HepG2 (cell line): ENCODE results near the gene HARS2. TPM values are rescaled to one million over a fixed set of nuclear protein-coding genes. Genes with fewer than 3 reads are reported as not detected.

ENCODE experiments used
- DMAP1 ChIP-seq: IDR thresholded peaks from 2 replicates; pipeline ENCODE4 v1.6.1; 2016
- FOSL2 ChIP-seq: sonication (generic); formaldehyde crosslinking; IDR thresholded peaks from 2 replicates; pipeline ENCODE4 v1.4.0; 2020; ENCODE audit warnings: missing genetic modification reagents
- GATAD2A ChIP-seq: IDR thresholded peaks from 2 replicates; pipeline ENCODE4 v1.6.1; 2016
- HDAC1 ChIP-seq: sonication (generic); formaldehyde crosslinking; IDR thresholded peaks from 2 replicates; pipeline ENCODE4 v1.5.1; 2020; ENCODE audit warnings: mild to moderate bottlenecking, missing genetic modification reagents
- ISL2 ChIP-seq: sonication (generic); formaldehyde crosslinking; IDR thresholded peaks from 2 replicates; pipeline ENCODE4 v1.5.0; 2020; ENCODE audit warnings: missing genetic modification reagents
- KLF16 ChIP-seq, 2 experiments: sonication (generic) in 1 of 2; formaldehyde crosslinking in 1 of 2; IDR thresholded peaks; 2 replicates each; pipeline versions ENCODE4 v1.6.1 to v1.8.0; 2016 to 2023; ENCODE audit warnings: missing genetic modification reagents in 2 of 2, missing compliant biosample characterization in 1 of 2
- KMT2A ChIP-seq: sonication (generic); formaldehyde crosslinking; IDR thresholded peaks from 2 replicates; pipeline ENCODE4 v1.4.0; 2020; ENCODE audit warnings: missing genetic modification reagents
- MED13 ChIP-seq: sonication (generic); formaldehyde crosslinking; IDR thresholded peaks from 2 replicates; pipeline ENCODE4 v1.5.0; 2020; ENCODE audit warnings: missing genetic modification reagents
- SMAD9 ChIP-seq: sonication (generic); formaldehyde crosslinking; IDR thresholded peaks from 2 replicates; pipeline ENCODE4 v1.5.1; 2020; ENCODE audit warnings: mild to moderate bottlenecking, missing genetic modification reagents
- XRCC5 ChIP-seq: fragments of 200-400 bp; formaldehyde crosslinking; optimal IDR thresholded peaks from 2 replicates; pipeline ENCODE3; 2017; ENCODE audit warnings: mild to moderate bottlenecking, low read length
- ZBTB38 ChIP-seq: sonication (generic); formaldehyde crosslinking; IDR thresholded peaks from 2 replicates; pipeline ENCODE4 v1.5.1; 2020; ENCODE audit warnings: mild to moderate bottlenecking, missing genetic modification reagents
- ZEB1 ChIP-seq: IDR thresholded peaks from 2 replicates; pipeline ENCODE4 v1.6.1; 2012; ENCODE audit warnings: mild to moderate bottlenecking, low read depth, inconsistent platforms; ENCODE audit not compliant: insufficient replicate concordance
- ZNF225 ChIP-seq: sonication (generic); formaldehyde crosslinking; IDR thresholded peaks from 2 replicates; pipeline ENCODE4 v1.4.0; 2020; ENCODE audit warnings: mild to moderate bottlenecking, missing genetic modification reagents
- ZNF256 ChIP-seq: sonication (generic); formaldehyde crosslinking; conservative IDR thresholded peaks from 2 replicates; pipeline ENCODE4 v1.4.0; 2020; ENCODE audit warnings: missing genetic modification reagents
- ZNF335 ChIP-seq: sonication (generic); formaldehyde crosslinking; IDR thresholded peaks from 2 replicates; pipeline ENCODE4 v1.4.0; 2020; ENCODE audit warnings: missing genetic modification reagents
- ZNF367 ChIP-seq: sonication (generic); formaldehyde crosslinking; IDR thresholded peaks from 2 replicates; pipeline ENCODE4 v1.4.0; 2020; ENCODE audit warnings: missing genetic modification reagents, borderline replicate concordance
- ZNF644 ChIP-seq: IDR thresholded peaks from 2 replicates; pipeline ENCODE4 v1.6.1; 2016; ENCODE audit warnings: low read depth
- ZNF652 ChIP-seq: IDR thresholded peaks from 2 replicates; pipeline ENCODE4 v1.6.1; 2016; ENCODE audit warnings: low read depth, borderline replicate concordance
- polyA plus RNA-seq, 8 experiments: library from polyadenylated mRNA; depleted of rRNA in 3 of 8; stranded (reverse) in 7 of 8; unstranded in 1 of 8; fragments of >200 nt; fragmentation: Illumina TruSeq in 4 of 8; extraction: Trizol in 4 of 8; gene quantifications; 2 replicates each; pipeline versions ENCODE4 v1.2.1 to v1.2.3, GENCODE V29; 2011 to 2016; ENCODE audit warnings: low read depth in 4 of 8, missing spikeins in 1 of 8, mixed read lengths in 1 of 8; ENCODE audit not compliant: insufficient read depth in 1 of 8
- total RNA-seq, 5 experiments: library from RNA; depleted of rRNA; stranded (reverse); fragments of >200 nt; fragmentation: Illumina TruSeq; extraction: Trizol; gene quantifications; 2 replicates each; pipeline ENCODE4 v1.2.3, GENCODE V29; 2016; ENCODE audit warnings: low read depth in 1 of 5
- TF ChIP-seq, protein P1 (sequence below): IDR thresholded peaks from 2 replicates; pipeline ENCODE4 v1.6.1; 2018; ENCODE audit warnings: missing genetic modification reagents, mild to moderate bottlenecking, missing compliant biosample characterization
- TF ChIP-seq, protein P2 (sequence below): sonication (generic); formaldehyde crosslinking; IDR thresholded peaks from 2 replicates; pipeline ENCODE4 v1.4.0; 2020; ENCODE audit warnings: missing genetic modification reagents, mild to moderate bottlenecking, borderline replicate concordance
- TF ChIP-seq, protein P3 (sequence below): sonication (generic); formaldehyde crosslinking; IDR thresholded peaks from 2 replicates; pipeline ENCODE4 v1.4.0; 2020; ENCODE audit warnings: missing genetic modification reagents
- TF ChIP-seq, protein P4 (sequence below): sonication (generic); formaldehyde crosslinking; conservative IDR thresholded peaks from 2 replicates; pipeline ENCODE4 v1.4.0; 2020; ENCODE audit warnings: missing genetic modification reagents

Gene HARS2
- total and polyA plus RNA-seq, 2 of the 13 experiments (the other 11 are each of a cell fraction or from before 2014, with no cell fraction given): 17.9 to 25.8 TPM

DNA sequence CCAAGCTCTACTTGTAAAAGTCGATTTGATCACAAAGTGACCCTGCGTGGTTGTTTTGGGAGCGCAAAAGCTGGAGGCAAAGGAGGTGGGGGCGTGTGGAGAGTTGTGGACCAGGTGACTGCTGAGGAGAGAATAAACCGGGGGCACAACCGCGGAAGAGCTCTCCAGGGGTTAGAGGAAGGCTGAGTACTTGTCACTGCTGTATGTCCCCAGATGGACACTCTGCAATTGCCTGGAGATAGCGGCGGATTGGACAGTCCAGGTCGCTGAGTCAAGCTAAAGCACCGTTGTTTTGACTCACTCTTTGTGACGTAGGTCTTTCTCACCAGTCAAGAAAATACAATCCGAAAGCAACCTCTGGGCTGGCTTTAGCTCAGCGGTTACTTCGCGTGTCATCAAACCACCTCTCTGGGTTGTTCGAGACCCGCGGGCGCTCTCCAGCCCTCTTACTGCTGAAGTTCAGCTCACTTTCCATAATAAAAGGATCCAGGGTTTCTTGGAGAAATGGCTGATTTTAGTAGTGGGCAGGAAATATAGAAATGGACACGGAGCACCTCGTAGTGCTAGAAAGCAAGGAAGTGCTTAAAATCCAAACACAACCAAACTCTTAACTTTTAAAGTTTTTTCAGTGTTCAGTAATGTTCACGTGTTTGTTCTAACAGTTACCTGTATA, 34.7 kb downstream of the HARS2 start (continued):
- TF ChIP-seq, protein P1, sequence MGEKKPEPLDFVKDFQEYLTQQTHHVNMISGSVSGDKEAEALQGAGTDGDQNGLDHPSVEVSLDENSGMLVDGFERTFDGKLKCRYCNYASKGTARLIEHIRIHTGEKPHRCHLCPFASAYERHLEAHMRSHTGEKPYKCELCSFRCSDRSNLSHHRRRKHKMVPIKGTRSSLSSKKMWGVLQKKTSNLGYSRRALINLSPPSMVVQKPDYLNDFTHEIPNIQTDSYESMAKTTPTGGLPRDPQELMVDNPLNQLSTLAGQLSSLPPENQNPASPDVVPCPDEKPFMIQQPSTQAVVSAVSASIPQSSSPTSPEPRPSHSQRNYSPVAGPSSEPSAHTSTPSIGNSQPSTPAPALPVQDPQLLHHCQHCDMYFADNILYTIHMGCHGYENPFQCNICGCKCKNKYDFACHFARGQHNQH (CRISPR knock-in tag): peak; percentile 87
- TF ChIP-seq, protein P2, sequence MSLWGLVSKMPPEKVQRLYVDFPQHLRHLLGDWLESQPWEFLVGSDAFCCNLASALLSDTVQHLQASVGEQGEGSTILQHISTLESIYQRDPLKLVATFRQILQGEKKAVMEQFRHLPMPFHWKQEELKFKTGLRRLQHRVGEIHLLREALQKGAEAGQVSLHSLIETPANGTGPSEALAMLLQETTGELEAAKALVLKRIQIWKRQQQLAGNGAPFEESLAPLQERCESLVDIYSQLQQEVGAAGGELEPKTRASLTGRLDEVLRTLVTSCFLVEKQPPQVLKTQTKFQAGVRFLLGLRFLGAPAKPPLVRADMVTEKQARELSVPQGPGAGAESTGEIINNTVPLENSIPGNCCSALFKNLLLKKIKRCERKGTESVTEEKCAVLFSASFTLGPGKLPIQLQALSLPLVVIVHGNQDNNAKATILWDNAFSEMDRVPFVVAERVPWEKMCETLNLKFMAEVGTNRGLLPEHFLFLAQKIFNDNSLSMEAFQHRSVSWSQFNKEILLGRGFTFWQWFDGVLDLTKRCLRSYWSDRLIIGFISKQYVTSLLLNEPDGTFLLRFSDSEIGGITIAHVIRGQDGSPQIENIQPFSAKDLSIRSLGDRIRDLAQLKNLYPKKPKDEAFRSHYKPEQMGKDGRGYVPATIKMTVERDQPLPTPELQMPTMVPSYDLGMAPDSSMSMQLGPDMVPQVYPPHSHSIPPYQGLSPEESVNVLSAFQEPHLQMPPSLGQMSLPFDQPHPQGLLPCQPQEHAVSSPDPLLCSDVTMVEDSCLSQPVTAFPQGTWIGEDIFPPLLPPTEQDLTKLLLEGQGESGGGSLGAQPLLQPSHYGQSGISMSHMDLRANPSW (CRISPR knock-in tag): peak; percentile 36; the same call in 1 of the 2 replicates
- TF ChIP-seq KLF16 (CRISPR knock-in tag; IDR thresholded peaks at IDR 0.05) (peak in 1 of 2 experiments; percentile 76; a peak in 1 of 4 replicates), ZNF367 (CRISPR knock-in tag) (0 out of 2 replicates have a peak, but pooled peaks have one; percentile 45), SMAD9 (CRISPR knock-in tag) (0 out of 2 replicates have a peak, but pooled peaks have one; percentile 23), ZNF256 (CRISPR knock-in tag) (0 out of 2 replicates have a peak, but pooled peaks have one; percentile 40), ZNF644 (0 out of 2 replicates have a peak, but pooled peaks have one; percentile 18), GATAD2A (CRISPR knock-in tag) (peak; percentile 86), ZEB1 (peak; percentile 48), KMT2A (CRISPR knock-in tag) (peak; percentile 26; the same call in 1 of the 2 replicates), MED13 (peak; percentile 47; the same call in 1 of the 2 replicates), ZNF225 (no peak), ISL2 (CRISPR knock-in tag) (peak; percentile 71), ZNF335 (CRISPR knock-in tag) (peak; percentile 23; the same call in 1 of the 2 replicates), ZNF652 (CRISPR knock-in tag) (peak; percentile 29; the same call in 1 of the 2 replicates), XRCC5 (peak; percentile 69), ZBTB38 (CRISPR knock-in tag) (0 out of 2 replicates have a peak, but pooled peaks have one; percentile 15), DMAP1 (CRISPR knock-in tag) (no peak), HDAC1 (peak; percentile 44; the same call in 1 of the 2 replicates), FOSL2 (CRISPR knock-in tag) (peak; percentile 87)
- TF ChIP-seq, protein P3, sequence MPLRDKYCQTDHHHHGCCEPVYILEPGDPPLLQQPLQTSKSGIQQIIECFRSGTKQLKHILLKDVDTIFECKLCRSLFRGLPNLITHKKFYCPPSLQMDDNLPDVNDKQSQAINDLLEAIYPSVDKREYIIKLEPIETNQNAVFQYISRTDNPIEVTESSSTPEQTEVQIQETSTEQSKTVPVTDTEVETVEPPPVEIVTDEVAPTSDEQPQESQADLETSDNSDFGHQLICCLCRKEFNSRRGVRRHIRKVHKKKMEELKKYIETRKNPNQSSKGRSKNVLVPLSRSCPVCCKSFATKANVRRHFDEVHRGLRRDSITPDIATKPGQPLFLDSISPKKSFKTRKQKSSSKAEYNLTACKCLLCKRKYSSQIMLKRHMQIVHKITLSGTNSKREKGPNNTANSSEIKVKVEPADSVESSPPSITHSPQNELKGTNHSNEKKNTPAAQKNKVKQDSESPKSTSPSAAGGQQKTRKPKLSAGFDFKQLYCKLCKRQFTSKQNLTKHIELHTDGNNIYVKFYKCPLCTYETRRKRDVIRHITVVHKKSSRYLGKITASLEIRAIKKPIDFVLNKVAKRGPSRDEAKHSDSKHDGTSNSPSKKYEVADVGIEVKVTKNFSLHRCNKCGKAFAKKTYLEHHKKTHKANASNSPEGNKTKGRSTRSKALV (CRISPR knock-in tag): peak; percentile 69; the same call in 1 of the 2 replicates
- TF ChIP-seq, protein P4, sequence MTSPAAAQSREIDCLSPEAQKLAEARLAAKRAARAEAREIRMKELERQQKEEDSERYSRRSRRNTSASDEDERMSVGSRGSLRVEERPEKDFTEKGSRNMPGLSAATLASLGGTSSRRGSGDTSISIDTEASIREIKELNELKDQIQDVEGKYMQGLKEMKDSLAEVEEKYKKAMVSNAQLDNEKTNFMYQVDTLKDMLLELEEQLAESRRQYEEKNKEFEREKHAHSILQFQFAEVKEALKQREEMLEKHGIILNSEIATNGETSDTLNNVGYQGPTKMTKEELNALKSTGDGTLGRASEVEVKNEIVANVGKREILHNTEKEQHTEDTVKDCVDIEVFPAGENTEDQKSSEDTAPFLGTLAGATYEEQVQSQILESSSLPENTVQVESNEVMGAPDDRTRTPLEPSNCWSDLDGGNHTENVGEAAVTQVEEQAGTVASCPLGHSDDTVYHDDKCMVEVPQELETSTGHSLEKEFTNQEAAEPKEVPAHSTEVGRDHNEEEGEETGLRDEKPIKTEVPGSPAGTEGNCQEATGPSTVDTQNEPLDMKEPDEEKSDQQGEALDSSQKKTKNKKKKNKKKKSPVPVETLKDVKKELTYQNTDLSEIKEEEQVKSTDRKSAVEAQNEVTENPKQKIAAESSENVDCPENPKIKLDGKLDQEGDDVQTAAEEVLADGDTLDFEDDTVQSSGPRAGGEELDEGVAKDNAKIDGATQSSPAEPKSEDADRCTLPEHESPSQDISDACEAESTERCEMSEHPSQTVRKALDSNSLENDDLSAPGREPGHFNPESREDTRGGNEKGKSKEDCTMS: 0 out of 2 replicates have a peak, but pooled peaks have one; percentile 42
